HCT116 (cell line): Measurements from ENCODE around the gene NBAS. TPM values are rescaled to one million over a fixed set of nuclear protein-coding genes. Genes with fewer than 3 reads are reported as not detected.

ENCODE experiments used
- ATAC-seq: fragments of 200-7000 bp; cut with Tn5 transposase; 2 replicates; pipeline ENCODE4 v1.9.1; 2020; ENCODE audit warnings: mild to moderate bottlenecking, moderate library complexity
- BruUV-seq: library from RNA; stranded (reverse); fragments of 400-500 nt; replicated peaks from 2 replicates; lab custom pipeline; 2021; lab: Mats Ljungman, UMichigan
- CTCF ChIA-PET: fragments of 300-600 bp; sonication (Branson Sonifier 250); formaldehyde crosslinking; loops from one replicate; lab custom pipeline; 2021; ENCODE audit warnings: antibody characterized with exemption; lab: Charles Lee
- POLR2A ChIA-PET: fragments of 300-600, 350-600 bp; sonication (Branson Sonifier 250); formaldehyde crosslinking; loops from one replicate; lab custom pipeline; 2021; ENCODE audit warnings: antibody characterized with exemption; lab: Charles Lee
- RAD21 ChIA-PET, 2 experiments: fragments of 300-600 bp; sonication (Branson Sonifier 250); formaldehyde crosslinking; loops; one replicate each; lab custom pipeline; 2023; ENCODE audit warnings: low total read pairs in 2 of 2; ENCODE audit not compliant: uncharacterized antibody in 2 of 2, unreplicated experiment in 2 of 2, low non-redundant PET in 1 of 2; lab: Charles Lee
- DNase-seq: peaks from one replicate; pipeline ENCODE4 v3.0.0-alpha.2; 2010; ENCODE audit warnings: low read depth, low spot score
- H2AFZ ChIP-seq: fragments of 200-600 bp; shearing (Covaris generic), sonication (generic); 2 replicates; pipeline ENCODE4 v1.6.1; 2017; ENCODE audit warnings: low read depth, mixed run types, mixed read lengths, antibody characterized with exemption, low read length; ENCODE audit not compliant: poor library complexity, severe bottlenecking
- H3K27ac ChIP-seq: 2 replicates; pipeline ENCODE4 v1.5.1; 2012; ENCODE audit warnings: low read depth, low read length
- H3K27me3 ChIP-seq: fragments of 200-600 bp; sonication (generic); 2 replicates; pipeline ENCODE4 v1.6.1; 2016; ENCODE audit warnings: mixed run types, low read length, mixed read lengths; ENCODE audit not compliant: insufficient read depth
- H3K36me3 ChIP-seq, 2 experiments: fragments of 200-500 bp in 1 of 2; fragments of 200-600 bp in 1 of 2; sonication (Bioruptor generic) in 1 of 2; sonication (generic) in 1 of 2; 2 replicates each; pipeline versions ENCODE4 v1.5.1 to v1.6.1; 2014 to 2016; ENCODE audit warnings: low read length in 2 of 2, inconsistent platforms in 1 of 2, mixed read lengths in 1 of 2, mixed run types in 1 of 2; ENCODE audit not compliant: insufficient read depth in 2 of 2, control insufficient read depth in 1 of 2
- H3K4me1 ChIP-seq, 2 experiments: fragments of 200-600 bp in 1 of 2; sonication (generic) in 1 of 2; 2 replicates each; pipeline versions ENCODE4 v1.5.1 to v1.6.1; 2012 to 2017; ENCODE audit warnings: low read length in 2 of 2, inconsistent platforms in 1 of 2, mild to moderate bottlenecking in 1 of 2, mixed read lengths in 1 of 2, mixed run types in 1 of 2, moderate library complexity in 1 of 2; ENCODE audit not compliant: insufficient read depth in 2 of 2, control insufficient read depth in 1 of 2
- H3K4me2 ChIP-seq: fragments of 200-600 bp; sonication (generic); 2 replicates; pipeline ENCODE4 v1.6.1; 2017; ENCODE audit warnings: mixed run types, low read length, mixed read lengths
- H3K4me3 ChIP-seq, 2 experiments: fragments of 200-600 bp in 1 of 2; sonication (generic) in 1 of 2; replicated peaks in 1 of 2; 2 replicates each; pipeline ENCODE4 v1.5.1; 2011 to 2016; ENCODE audit warnings: low read length in 2 of 2, control low read depth in 1 of 2, low read depth in 1 of 2, mild to moderate bottlenecking in 1 of 2, mixed read lengths in 1 of 2, mixed run types in 1 of 2
- H3K79me2 ChIP-seq: fragments of 200-600 bp; sonication (generic); 2 replicates; pipeline ENCODE4 v1.6.1; 2017; ENCODE audit warnings: mild to moderate bottlenecking, mixed run types, low read length, moderate library complexity, mixed read lengths; ENCODE audit not compliant: insufficient read depth
- H3K9ac ChIP-seq: fragments of 200-600 bp; sonication (generic); 2 replicates; pipeline ENCODE4 v1.6.1; 2016; ENCODE audit warnings: low read length, mixed read lengths
- H3K9me2 ChIP-seq: fragments of 200-600 bp; sonication (generic), shearing (Covaris generic); 2 replicates; pipeline ENCODE4 v1.6.1; 2017; ENCODE audit warnings: mixed run types, mild to moderate bottlenecking, moderate library complexity; ENCODE audit not compliant: insufficient read depth
- H3K9me3 ChIP-seq, 2 experiments: fragments of 200-500 bp in 1 of 2; fragments of 200-600 bp in 1 of 2; sonication (Bioruptor generic) in 1 of 2; sonication (generic) in 1 of 2; 2 replicates each; pipeline ENCODE4 v1.6.1; 2014 to 2017; ENCODE audit warnings: low read length in 2 of 2, mixed read lengths in 2 of 2, inconsistent platforms in 1 of 2, low read depth in 1 of 2, mild to moderate bottlenecking in 1 of 2, mixed run types in 1 of 2, moderate library complexity in 1 of 2; ENCODE audit not compliant: control insufficient read depth in 1 of 2, insufficient read depth in 1 of 2
- H4K20me1 ChIP-seq: fragments of 200-600 bp; sonication (generic), shearing (Covaris generic); 2 replicates; pipeline ENCODE4 v1.6.1; 2017; ENCODE audit warnings: mixed run types, mild to moderate bottlenecking, moderate library complexity; ENCODE audit not compliant: insufficient read depth
- CBX3 ChIP-seq: IDR thresholded peaks from 2 replicates; pipeline ENCODE4 v1.6.1; 2012; ENCODE audit warnings: low read depth
- CEBPB ChIP-seq: IDR thresholded peaks from 2 replicates; pipeline ENCODE4 v1.6.1; 2012; ENCODE audit warnings: low read depth
- EGR1 ChIP-seq: IDR thresholded peaks from 2 replicates; pipeline ENCODE4 v1.6.1; 2012; ENCODE audit warnings: low read depth
- EZH2 ChIP-seq: fragments of 200-600 bp; sonication (generic); IDR thresholded peaks from 2 replicates; pipeline ENCODE4 v1.6.1; 2017; ENCODE audit warnings: antibody characterized with exemption, mixed run types
- FOSL1 ChIP-seq: IDR thresholded peaks from 2 replicates; pipeline ENCODE4 v1.6.1; 2012; ENCODE audit warnings: low read depth
- JUND ChIP-seq: IDR thresholded peaks from 2 replicates; pipeline ENCODE4 v1.6.1; 2012
- REST ChIP-seq: IDR thresholded peaks from 2 replicates; pipeline ENCODE4 v1.6.1; 2012; ENCODE audit warnings: low read depth
- SP1 ChIP-seq: IDR thresholded peaks from 2 replicates; pipeline ENCODE4 v1.6.1; 2012; ENCODE audit warnings: low read depth
- YY1 ChIP-seq: IDR thresholded peaks from 2 replicates; pipeline ENCODE4 v1.6.1; 2011; ENCODE audit warnings: low read length, low read depth, moderate library complexity, mild to moderate bottlenecking; ENCODE audit not compliant: insufficient replicate concordance; ENCODE audit errors: extremely low read depth
- ZBTB33 ChIP-seq: IDR thresholded peaks from 2 replicates; pipeline ENCODE4 v1.6.1; 2011; ENCODE audit warnings: mild to moderate bottlenecking, low read length, moderate library complexity; ENCODE audit not compliant: insufficient replicate concordance; ENCODE audit errors: extremely low read depth
- ZFX ChIP-seq: fragments of 450-650 bp; IDR thresholded peaks from 2 replicates; pipeline ENCODE4 v1.6.1; 2017
- intact Hi-C: fragments of 100-400 bp; cut with micrococcal nuclease; formaldehyde crosslinking; loops from 2 replicates; pipeline ENCODE4 v1.10.0; 2022
- total RNA-seq: library from RNA; stranded (reverse); gene quantifications from one replicate; pipeline ENCODE4 v1.2.1, GENCODE V29; 2021; ENCODE audit not compliant: unreplicated experiment
- TF ChIP-seq, protein P1 (sequence below): IDR thresholded peaks from 2 replicates; pipeline ENCODE4 v1.6.1; 2012

Gene NBAS
- total RNA-seq, 1 experiment from 2014 or later, result 32.8 TPM

GRCh38 chr2:15481000-15481399, 80.1 kb downstream of the NBAS start (continued):
- no peak for TF ChIP-seq ZBTB33
- TF ChIP-seq, protein P1, sequence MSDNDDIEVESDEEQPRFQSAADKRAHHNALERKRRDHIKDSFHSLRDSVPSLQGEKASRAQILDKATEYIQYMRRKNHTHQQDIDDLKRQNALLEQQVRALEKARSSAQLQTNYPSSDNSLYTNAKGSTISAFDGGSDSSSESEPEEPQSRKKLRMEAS, result no peak

GRCh38 chr2:15480552-15480951, 80.6 kb downstream of the NBAS start:
- ChIA-PET RAD21 (no interaction called here), CTCF (no interaction called here), POLR2A (no interaction called here)
- TF ChIP-seq ZFX, result no peak
- TF ChIP-seq EZH2, result no peak
- no peak for TF ChIP-seq JUND
- TF ChIP-seq CEBPB, result no peak
- TF ChIP-seq EGR1, result no peak
- no peaks in the 10 kb centered on the region for H3K4me1 ChIP-seq
- H3K27me3 ChIP-seq, result no peaks in the 10 kb centered on the region
- DNase-seq, result no peak
- no peak for ATAC-seq
- no peak overlapping the region for H3K9ac ChIP-seq
- no peaks in the 10 kb centered on the region for H4K20me1 ChIP-seq
- H3K79me2 ChIP-seq, result no peaks in the 10 kb centered on the region
- H3K4me2 ChIP-seq, result no peak overlapping the region
- intact Hi-C loops, result no loop called here
- no peaks in the 10 kb centered on the region for H3K9me2 ChIP-seq
- no peaks in the 10 kb centered on the region for H3K36me3 ChIP-seq
- no TSS peak for BruUV-seq
- no peaks in the 10 kb centered on the region for H3K9me3 ChIP-seq
- H3K27ac ChIP-seq, result no peak overlapping the region
- no peak overlapping the region for H2AFZ ChIP-seq
- no peak overlapping the region for H3K4me3 ChIP-seq

GRCh38 chr2:15472876-15473275, 88.3 kb downstream of the NBAS start:
- Histone ChIP-seq H3K27me3 (no peaks in the 10 kb centered on the region), H3K4me2 (no peak overlapping the region), H3K9me3 (no peaks in the 10 kb centered on the region), H4K20me1 (no peaks in the 10 kb centered on the region), H3K36me3 (no peaks in the 10 kb centered on the region), H3K4me3 (no peak overlapping the region), H3K4me1 (peaks cover 0 to 9% of the 10 kb centered on the region in 2 experiments; a peak in 1 of 4 replicates), H2AFZ (no peak overlapping the region), H3K9me2 (no peaks in the 10 kb centered on the region), H3K79me2 (no peaks in the 10 kb centered on the region), H3K9ac (no peak overlapping the region), H3K27ac (no peak overlapping the region)
- ChIA-PET RAD21 (no interaction called here), POLR2A (no interaction called here), CTCF (no interaction called here)
- DNase-seq (no peak), ATAC-seq (no peak)
- no TSS peak for BruUV-seq
- intact Hi-C loops, result no loop called here
- TF ChIP-seq SP1 (no peak), YY1 (no peak), REST (no peak), FOSL1 (no peak), CBX3 (no peak)
- TF ChIP-seq, protein P1, result no peak
